Measurements from ENCODE around the gene ARHGAP19.
A peak's percentile ranks its signal among the peaks of the same experiment; 100 is the strongest.

The ARHGAP19 gene, protein sequence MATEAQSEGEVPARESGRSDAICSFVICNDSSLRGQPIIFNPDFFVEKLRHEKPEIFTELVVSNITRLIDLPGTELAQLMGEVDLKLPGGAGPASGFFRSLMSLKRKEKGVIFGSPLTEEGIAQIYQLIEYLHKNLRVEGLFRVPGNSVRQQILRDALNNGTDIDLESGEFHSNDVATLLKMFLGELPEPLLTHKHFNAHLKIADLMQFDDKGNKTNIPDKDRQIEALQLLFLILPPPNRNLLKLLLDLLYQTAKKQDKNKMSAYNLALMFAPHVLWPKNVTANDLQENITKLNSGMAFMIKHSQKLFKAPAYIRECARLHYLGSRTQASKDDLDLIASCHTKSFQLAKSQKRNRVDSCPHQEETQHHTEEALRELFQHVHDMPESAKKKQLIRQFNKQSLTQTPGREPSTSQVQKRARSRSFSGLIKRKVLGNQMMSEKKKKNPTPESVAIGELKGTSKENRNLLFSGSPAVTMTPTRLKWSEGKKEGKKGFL

DNA sequence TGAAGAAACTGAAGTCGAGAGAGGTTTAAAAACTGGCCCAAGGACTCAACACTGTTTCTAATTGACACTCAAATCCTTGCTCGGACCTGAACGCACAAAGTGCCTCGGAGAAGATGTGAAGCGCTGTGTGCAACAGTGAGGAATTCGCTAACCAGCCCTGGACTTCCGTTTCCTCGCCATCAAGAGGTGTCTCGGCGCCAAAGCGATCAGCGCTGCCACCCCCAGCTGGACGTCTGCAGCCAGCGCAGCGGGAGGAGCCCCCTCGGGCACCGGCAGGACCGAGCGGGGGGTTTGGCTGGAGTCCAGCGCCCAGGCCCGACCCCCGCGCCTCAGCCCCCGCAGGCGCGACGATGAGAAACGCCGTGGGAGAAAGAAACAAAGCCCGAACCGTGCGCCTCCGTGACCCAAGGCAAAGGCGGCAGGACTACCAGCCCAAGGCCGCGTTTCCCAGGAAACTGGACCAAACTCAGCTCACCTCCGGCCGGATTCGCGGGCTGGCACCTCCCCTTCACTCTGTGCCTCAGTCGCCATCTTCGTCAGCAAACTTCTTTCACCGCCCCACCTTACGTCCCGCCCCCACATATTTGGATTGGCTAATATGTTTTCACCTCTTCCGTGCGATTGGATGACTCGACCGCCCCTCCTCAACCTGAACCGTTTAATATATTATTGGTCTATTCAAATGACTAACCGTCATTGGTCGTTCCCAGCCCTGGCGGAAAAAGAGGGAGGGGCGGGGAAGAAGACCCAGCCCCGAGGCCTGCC is at the start of gene ARHGAP19:
TSS of gene ARHGAP19 (minus strand) at position 541 of the 765 bp plus-strand sequence. CDS start at position 531, 10 bp downstream.
- Histone ChIP-seq H3K9me2 (replicated peaks; ENCODE audit: insufficient read depth, low read length) (no peaks in the 10 kb centered on the region), H3K4me3 (ENCODE audit: insufficient read depth, low read length, poor library complexity, severe bottlenecking) (peak within 1 kb of the TSS; percentile 81), H3K79me2 (ENCODE audit: insufficient read depth, low read length) (peaks cover 33% of the 10 kb centered on the region), H3K9ac (ENCODE audit: low read length) (peak within 1 kb of the TSS; percentile 88), H3F3A (ENCODE audit: insufficient read depth) (no peaks in the 10 kb centered on the region), H3K9me3 (ENCODE audit: insufficient read depth, low read length) (no peaks in the 10 kb centered on the region), H4K20me1 (ENCODE audit: low read depth, low read length) (no peaks in the 10 kb centered on the region), H3K36me3 (ENCODE audit: low read length) (0 out of 2 replicates have a peak, but pooled peaks cover 2% of the 10 kb centered on the region), H3K27ac (ENCODE audit: low read depth, low read length) (peak within 1 kb of the TSS; percentile 78), H3K27me3 (ENCODE audit: low read length) (no peaks in the 10 kb centered on the region), H3K4me2 (ENCODE audit: low read depth, low read length, poor library complexity, severe bottlenecking) (peak within 1 kb of the TSS; percentile 98), H2AFZ (ENCODE audit: low read depth, low read length, severe bottlenecking) (peak within 1 kb of the TSS; percentile 68)
- TF ChIP-seq EZH2phosphoT487 (conservative IDR thresholded peaks at IDR 0.05; ENCODE audit: low read length) = no peak

DNA sequence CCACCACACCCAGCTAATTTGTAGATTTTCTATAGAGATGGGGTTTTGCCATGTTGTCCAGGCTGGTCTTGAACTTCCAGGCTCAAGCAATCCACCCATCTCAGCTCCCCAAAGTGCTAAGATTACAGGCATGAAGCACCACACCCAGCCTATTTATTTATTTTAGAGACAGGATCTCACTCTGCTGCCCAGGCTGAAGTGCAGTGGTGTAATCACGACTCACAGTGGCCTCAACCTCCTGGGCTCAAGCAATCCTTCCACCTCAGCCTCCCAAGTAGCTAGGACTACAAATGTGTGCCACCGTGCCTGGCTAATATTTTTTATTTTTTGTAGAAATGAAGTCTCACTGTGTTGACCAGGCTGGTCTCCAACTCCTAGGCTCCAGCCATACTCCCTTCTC is 49.0 kb upstream of the ARHGAP19 start:
- Histone ChIP-seq H3K9me2 (replicated peaks; ENCODE audit: insufficient read depth, low read length) (no peaks in the 10 kb centered on the region), H3K27ac (ENCODE audit: low read depth, low read length) (no peak overlapping the region), H2AFZ (ENCODE audit: low read depth, low read length, severe bottlenecking) (no peak overlapping the region), H3F3A (ENCODE audit: insufficient read depth) (peaks cover 5% of the 10 kb centered on the region; the same call in 1 of the 2 replicates), H3K4me3 (ENCODE audit: insufficient read depth, low read length, poor library complexity, severe bottlenecking) (no peak overlapping the region), H3K4me2 (ENCODE audit: low read depth, low read length, poor library complexity, severe bottlenecking) (no peak overlapping the region), H3K9ac (ENCODE audit: low read length) (no peak overlapping the region), H4K20me1 (ENCODE audit: low read depth, low read length) (no peaks in the 10 kb centered on the region), H3K9me3 (ENCODE audit: insufficient read depth, low read length) (no peaks in the 10 kb centered on the region), H3K36me3 (ENCODE audit: low read length) (no peaks in the 10 kb centered on the region), H3K27me3 (ENCODE audit: low read length) (no peaks in the 10 kb centered on the region), H3K79me2 (ENCODE audit: insufficient read depth, low read length) (no peaks in the 10 kb centered on the region)
- TF ChIP-seq, protein P1, sequence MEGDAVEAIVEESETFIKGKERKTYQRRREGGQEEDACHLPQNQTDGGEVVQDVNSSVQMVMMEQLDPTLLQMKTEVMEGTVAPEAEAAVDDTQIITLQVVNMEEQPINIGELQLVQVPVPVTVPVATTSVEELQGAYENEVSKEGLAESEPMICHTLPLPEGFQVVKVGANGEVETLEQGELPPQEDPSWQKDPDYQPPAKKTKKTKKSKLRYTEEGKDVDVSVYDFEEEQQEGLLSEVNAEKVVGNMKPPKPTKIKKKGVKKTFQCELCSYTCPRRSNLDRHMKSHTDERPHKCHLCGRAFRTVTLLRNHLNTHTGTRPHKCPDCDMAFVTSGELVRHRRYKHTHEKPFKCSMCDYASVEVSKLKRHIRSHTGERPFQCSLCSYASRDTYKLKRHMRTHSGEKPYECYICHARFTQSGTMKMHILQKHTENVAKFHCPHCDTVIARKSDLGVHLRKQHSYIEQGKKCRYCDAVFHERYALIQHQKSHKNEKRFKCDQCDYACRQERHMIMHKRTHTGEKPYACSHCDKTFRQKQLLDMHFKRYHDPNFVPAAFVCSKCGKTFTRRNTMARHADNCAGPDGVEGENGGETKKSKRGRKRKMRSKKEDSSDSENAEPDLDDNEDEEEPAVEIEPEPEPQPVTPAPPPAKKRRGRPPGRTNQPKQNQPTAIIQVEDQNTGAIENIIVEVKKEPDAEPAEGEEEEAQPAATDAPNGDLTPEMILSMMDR (IDR thresholded peaks at IDR 0.05; ENCODE audit: insufficient read depth, low read length, poor library complexity, severe bottlenecking) = no peak

DNA sequence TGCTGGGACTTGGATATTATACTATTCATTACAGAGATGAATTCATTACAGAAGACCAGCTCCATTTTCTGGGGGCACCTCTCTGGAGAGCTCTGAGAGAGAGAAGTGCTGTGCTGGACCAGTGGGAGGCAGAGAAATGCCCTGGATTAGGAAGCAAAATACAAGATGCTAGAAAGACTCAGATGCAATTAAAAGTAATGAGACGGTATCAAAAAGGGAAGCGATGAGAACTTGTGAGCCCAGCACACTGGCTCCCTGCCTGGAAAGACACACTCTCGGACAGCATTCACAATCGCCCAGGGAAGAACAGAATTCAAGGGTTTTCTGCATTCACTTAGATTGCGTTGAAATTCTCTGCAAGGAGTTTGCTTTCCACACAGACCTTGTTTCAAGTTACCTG is 45.6 kb upstream of the ARHGAP19 start:
- H3K9me3 ChIP-seq (ENCODE audit: insufficient read depth, low read length) = no peaks in the 10 kb centered on the region
- H3K4me3 ChIP-seq (ENCODE audit: insufficient read depth, low read length, poor library complexity, severe bottlenecking) = no peak overlapping the region
- peaks cover 11% of the 10 kb centered on the region; the same call in 1 of the 2 replicates for H3F3A ChIP-seq (ENCODE audit: insufficient read depth)
- H3K27ac ChIP-seq (ENCODE audit: low read depth, low read length) = no peak overlapping the region
- no peak overlapping the region for H2AFZ ChIP-seq (ENCODE audit: low read depth, low read length, severe bottlenecking)
- H3K9ac ChIP-seq (ENCODE audit: low read length) = no peak overlapping the region
- TF ChIP-seq, protein P1 (IDR thresholded peaks at IDR 0.05; ENCODE audit: insufficient read depth, low read length, poor library complexity, severe bottlenecking) = no peak
- TF ChIP-seq EZH2phosphoT487 (conservative IDR thresholded peaks at IDR 0.05; ENCODE audit: low read length) = no peak
- H3K36me3 ChIP-seq (ENCODE audit: low read length) = no peaks in the 10 kb centered on the region
- H3K27me3 ChIP-seq (ENCODE audit: low read length) = no peaks in the 10 kb centered on the region
- H3K4me2 ChIP-seq (ENCODE audit: low read depth, low read length, poor library complexity, severe bottlenecking) = no peak overlapping the region
- H4K20me1 ChIP-seq (ENCODE audit: low read depth, low read length) = no peaks in the 10 kb centered on the region
- H3K9me2 ChIP-seq (replicated peaks; ENCODE audit: insufficient read depth, low read length) = no peaks in the 10 kb centered on the region
- no peaks in the 10 kb centered on the region for H3K79me2 ChIP-seq (ENCODE audit: insufficient read depth, low read length)
